Limb (tissue), 2 donors: ENCODE measurements around the gene CHRNE.
"Not testable (repeated sequence)": the region's sequence is repeated elsewhere in the genome, so short reads cannot be mapped to it uniquely, and the experiment has no call there.

Experiments used
- DNase-seq, 2 donors: peaks; one replicate each; pipeline ENCODE4 v3.0.0-alpha.2; 2016; ENCODE audit errors: extremely low spot score in 2 of 2

Gene CHRNE

GRCh38 chr17:4939796-4940554 lies 37.1 kb upstream of the CHRNE start, which contains the start of the genes RNF167 and SLC25A11:
TSS of gene RNF167 (plus strand) at chr17:4940268. CDS start at chr17:4940910, 642 bp downstream.
TSS of gene SLC25A11 (minus strand) at chr17:4940046. CDS start at chr17:4939910, 136 bp downstream.
- peak; percentile 95 to 100 for DNase-seq

GRCh38 chr17:4939546-4939795 lies 36.6 kb upstream of the CHRNE start:
- no peak for DNase-seq

GRCh38 chr17:4938688-4939545 lies 36.0 kb upstream of the CHRNE start:
- DNase-seq: no peak

GRCh38 chr17:4938069-4938491 lies 35.2 kb upstream of the CHRNE start:
- DNase-seq: no peak

- DNase-seq: no peak
These were observed 34.7 kb upstream of the CHRNE start for GRCh38 chr17:4937553-4937952.

- DNase-seq: no peak
These were observed 33.5 kb upstream of the CHRNE start for GRCh38 chr17:4936436-4936835.

- DNase-seq: no peak
These were observed 32.8 kb upstream of the CHRNE start for GRCh38 chr17:4935650-4936049.

- no peak for DNase-seq
These were observed 31.5 kb upstream of the CHRNE start for GRCh38 chr17:4934173-4934979.

GRCh38 chr17:4933646-4934045 lies 30.7 kb upstream of the CHRNE start:
- DNase-seq: no peak

GRCh38 chr17:4932756-4933155 lies 29.9 kb upstream of the CHRNE start:
- DNase-seq: no peak

- no peak for DNase-seq
These were observed 29.1 kb upstream of the CHRNE start, which contains the start of gene GP1BA for GRCh38 chr17:4931963-4932362. TSS of gene GP1BA (plus strand) at chr17:4932277. CDS start at chr17:4932605, 328 bp downstream.

- no peak for DNase-seq
These were observed 26.0 kb upstream of the CHRNE start for GRCh38 chr17:4928881-4929280.

GRCh38 chr17:4926577-4927335 lies 23.9 kb upstream of the CHRNE start:
- DNase-seq: not testable (repeated sequence)

- DNase-seq: no peak
These were observed 18.4 kb upstream of the CHRNE start for GRCh38 chr17:4921320-4921719.

GRCh38 chr17:4920351-4921048 lies 17.6 kb upstream of the CHRNE start:
- no peak for DNase-seq

GRCh38 chr17:4919511-4920047 lies 16.7 kb upstream of the CHRNE start:
- no peak for DNase-seq

- not testable (repeated sequence) for DNase-seq
These were observed 11.7 kb upstream of the CHRNE start for GRCh38 chr17:4914551-4914950.

GRCh38 chr17:4913994-4914393 lies 11.1 kb upstream of the CHRNE start:
- DNase-seq: no peak

GRCh38 chr17:4908711-4909496 lies 6.0 kb upstream of the CHRNE start:
- peak; percentile 84 to 88 for DNase-seq
